Epidermal melanocyte (primary cell): ENCODE measurements around the gene C13orf46.
A peak's percentile ranks its signal among the peaks of the same experiment; 100 is the strongest.
"Not testable (repeated sequence)": the region's sequence is repeated elsewhere in the genome, so short reads cannot be mapped to it uniquely, and the experiment has no call there.

ENCODE experiments used
- DNase-seq: peaks from one replicate; pipeline ENCODE4 v3.0.0; 2011; ENCODE audit warnings: low spot score; ENCODE audit not compliant: insufficient read length

Gene C13orf46

DNA sequence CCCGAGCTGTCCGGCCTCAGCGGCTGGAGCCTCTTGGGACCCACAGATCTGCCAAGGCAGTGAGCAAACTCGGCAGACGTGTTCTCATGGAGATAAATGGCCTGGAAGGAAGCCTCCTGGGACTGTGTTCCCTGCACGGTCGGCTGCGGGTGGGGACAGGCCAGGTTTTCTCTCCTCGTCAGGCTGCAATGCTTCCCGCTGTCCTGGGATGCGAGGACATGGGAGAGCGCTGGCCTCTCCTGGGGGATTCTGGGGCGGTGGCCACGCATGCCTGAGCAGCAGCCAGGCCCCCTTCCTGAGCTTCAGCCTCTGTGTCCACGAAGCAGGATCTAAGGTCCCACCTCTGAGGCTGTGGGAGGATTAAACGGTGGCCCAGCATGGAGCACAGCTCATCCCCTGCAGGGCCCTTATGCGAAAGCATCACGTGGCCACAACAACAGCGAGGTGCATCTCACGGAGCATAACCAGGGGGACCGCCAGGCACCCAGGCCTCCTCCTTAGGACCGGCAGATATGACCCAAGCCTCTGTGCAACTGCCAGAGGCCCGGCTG lies 21.2 kb upstream of the C13orf46 start:
- no peak for DNase-seq

GRCh38 chr13:113992276-113993005 lies 18.6 kb upstream of the C13orf46 start:
- no peak for DNase-seq

DNA sequence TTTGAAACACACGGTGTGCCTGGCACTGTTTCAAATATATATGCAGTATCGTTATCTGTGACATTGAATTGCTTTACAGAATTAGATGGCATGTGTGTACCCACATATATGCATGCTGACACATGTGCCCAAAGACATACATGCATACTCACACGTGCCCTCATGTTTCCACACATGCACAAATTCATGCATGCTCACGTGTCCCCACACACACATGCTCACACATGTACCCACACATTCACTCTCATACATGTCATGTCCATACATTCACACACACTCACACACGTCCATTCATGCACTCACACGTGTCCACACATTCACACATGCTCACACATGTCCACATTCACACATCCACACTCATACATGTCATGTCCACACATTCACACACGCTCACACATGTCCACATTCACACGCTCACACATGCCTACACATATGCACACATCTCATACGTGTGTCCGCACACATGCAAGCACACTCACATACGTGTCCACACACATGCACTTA lies 17.9 kb upstream of the C13orf46 start:
- DNase-seq, result no peak

DNA sequence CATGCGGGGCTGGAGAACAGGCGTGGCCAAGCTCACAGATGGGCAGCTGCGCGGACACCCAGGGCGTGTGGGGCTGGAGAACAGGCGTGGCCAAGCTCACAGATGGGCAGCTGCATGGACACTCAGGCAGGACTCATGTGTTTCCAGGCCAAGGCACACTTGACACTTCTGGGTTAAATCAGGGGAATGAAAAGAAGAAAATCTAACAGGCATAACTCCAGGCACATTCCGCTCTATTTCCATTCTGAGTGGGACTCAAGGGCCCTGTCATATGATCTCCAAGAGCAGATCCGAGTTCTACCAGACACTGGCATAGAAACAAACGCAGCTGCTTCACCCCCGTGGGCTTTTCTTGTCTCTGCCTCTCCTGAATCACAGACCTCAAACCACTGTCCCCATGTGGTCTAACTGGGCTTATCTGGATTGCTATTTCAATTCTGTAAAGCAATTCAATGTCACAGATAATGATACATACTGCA lies 17.4 kb upstream of the C13orf46 start:
- DNase-seq, result no peak

GRCh38 chr13:113990321-113990837 lies 16.5 kb upstream of the C13orf46 start:
- DNase-seq, result no peak

- no peak for DNase-seq
Measured at GRCh38 chr13:113989585-113990300, 15.9 kb upstream of the C13orf46 start.

DNA sequence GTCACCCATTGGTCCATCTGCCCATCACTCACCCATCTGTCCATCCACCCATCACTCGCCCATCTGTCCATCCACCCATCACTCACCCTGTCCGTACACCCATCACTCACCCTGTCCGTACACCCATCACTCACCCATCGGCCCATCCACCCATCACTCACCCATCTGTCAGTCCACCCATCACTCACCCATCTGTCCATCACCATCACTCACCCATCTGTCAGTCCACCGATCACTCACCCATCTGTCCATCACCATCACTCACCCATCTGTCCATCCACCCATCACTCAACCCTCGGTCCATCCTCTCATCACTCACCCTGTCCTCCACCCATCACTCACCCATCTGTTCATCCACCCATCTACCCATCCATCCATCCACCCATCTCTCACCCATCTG lies 15.0 kb upstream of the C13orf46 start:
- DNase-seq, result not testable (repeated sequence)

DNA sequence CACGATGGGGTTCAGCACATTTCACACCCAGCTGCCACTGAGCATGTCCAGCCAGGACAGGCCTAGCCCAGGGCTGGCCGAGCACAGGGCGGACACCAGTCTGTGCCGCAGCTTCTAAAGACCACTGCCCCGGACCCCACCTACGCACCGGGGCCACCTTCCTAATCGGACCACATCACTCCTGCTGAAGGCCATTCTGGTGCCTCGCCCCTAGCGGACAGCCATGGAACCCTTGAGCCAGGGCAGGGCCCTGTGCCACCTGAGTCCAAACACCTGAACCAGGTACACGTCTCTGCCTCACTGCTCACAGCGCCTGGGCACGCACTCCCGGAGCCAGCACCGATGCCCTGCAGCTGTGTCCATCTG lies 8.4 kb upstream of the C13orf46 start:
- DNase-seq, result no peak

DNA sequence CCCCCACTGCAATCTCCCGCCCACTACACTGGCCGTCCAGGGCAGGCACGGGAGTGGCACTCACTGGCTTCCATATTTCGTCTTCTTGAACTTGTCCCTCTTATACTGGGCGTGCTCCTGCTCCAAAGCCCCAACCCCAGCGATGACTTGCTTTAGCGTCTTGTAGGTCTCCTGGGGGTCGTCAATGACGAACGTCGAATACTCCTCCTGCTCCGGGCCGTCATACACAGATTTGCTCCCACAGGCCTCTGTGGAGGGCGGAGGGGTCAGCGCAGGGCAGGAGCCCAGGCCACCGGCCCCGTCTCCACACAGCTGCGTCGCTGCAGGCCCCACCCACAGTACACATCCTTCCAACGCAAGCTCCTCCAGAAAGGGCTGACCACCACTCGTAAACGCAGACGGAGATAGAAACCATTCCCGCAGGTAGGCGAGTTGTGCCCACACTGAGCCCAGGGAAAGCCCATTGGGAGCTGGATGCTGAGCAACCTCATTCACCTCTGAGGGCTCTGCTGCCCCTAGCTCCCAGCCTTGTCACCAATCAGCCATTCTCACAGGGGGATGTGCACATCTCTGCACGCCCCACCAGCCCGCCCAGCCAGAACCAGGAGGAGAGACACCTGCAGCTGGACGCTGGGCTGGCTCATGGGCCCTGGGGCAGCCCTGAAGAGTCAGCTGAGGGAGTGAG lies 7.9 kb upstream of the C13orf46 start:
- no peak for DNase-seq

DNA sequence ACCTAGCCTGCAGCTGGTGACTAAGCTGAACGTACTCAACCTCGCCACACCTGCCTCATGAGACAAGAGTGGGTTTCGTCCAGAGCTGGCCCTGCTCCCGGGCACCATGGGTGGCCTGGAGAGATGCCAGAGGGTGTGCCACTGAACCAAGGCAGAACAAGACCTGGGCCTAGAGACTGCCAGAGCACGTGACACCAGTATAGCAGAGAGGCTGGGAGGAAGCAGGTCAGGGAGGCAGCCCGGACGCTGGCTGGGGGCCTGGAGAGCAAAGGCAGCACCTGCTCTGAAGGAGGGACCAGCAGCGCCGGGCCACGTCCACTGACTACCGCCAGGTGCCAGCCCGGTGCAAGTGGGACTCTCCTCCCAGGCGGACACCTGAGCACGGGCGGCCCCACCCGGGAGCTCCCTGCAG lies 7.3 kb upstream of the C13orf46 start:
- no peak for DNase-seq

DNA sequence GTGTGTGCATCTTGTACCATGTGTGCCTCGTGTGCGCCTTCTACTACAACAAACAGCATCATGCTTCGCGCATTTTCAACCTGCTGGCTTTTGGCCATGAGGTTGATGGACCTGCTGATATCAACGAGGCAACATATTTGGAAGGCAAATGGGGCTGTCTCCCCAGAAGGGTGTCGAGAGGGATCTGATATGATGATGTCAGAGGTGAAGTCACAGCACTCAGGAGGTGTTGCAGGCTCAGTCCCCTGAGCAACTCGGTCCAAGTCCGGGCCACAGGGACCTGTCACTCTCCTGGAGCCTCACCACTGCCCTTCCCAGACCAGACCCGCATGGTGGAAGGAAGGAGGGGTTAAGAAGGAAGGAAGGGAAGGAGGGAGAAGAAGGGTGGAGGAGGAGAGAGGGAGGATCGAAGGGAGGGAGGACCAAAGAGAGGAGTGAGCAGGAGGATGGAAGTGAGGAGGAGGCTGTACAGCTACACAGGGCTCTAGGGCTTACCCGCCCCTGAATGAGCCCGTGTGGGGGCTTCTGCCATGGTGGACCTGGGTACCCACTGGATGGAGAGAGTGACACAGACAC lies 6.7 kb upstream of the C13orf46 start:
- DNase-seq, result no peak

GRCh38 chr13:113979791-113980471 lies 6.1 kb upstream of the C13orf46 start:
- DNase-seq, result no peak

- no peak for DNase-seq
Measured at GRCh38 chr13:113978741-113979481, 5.0 kb upstream of the C13orf46 start.

GRCh38 chr13:113977976-113978375 lies 4.1 kb upstream of the C13orf46 start:
- no peak for DNase-seq

- peak; percentile 84 for DNase-seq
Measured at GRCh38 chr13:113976711-113977684, 3.1 kb upstream of the C13orf46 start.

- DNase-seq, result no peak
Measured at GRCh38 chr13:113975416-113975815, 1.5 kb upstream of the C13orf46 start.

GRCh38 chr13:113974304-113975281 lies 717 bp upstream of the C13orf46 start:
- no peak for DNase-seq
